Embryonic facial prominence (tissue), 1 donor: Measurements from ENCODE around the gene GPR107.

Experiments used
- DNase-seq: peaks from one replicate; pipeline ENCODE4 v3.0.0-alpha.2; 2016; ENCODE audit errors: extremely low spot score

GPR107 gene

DNA sequence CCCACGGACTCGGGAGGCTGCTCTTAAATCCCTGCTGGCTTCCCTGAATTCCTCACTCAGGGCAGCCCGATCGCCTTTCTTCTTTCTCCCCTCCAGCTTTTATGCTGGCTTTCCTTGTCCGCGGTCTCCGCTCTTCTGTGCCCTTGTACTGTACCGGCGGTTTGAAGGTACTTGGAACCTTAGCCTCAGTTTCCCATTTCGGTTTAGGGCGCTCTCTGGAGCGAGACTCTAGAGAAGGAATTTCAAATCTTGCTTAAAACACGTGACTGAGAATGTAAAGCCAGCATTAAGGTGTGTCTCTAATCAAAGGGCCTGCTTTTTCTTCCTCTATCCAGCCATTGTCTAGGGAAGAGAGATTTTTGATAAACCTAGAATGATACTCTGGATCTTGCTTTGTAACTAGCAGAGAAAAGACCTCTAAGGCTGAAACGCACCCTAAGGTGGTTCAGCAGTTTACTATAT is 650 bp downstream of the GPR107 start:
- no peak for DNase-seq

DNA sequence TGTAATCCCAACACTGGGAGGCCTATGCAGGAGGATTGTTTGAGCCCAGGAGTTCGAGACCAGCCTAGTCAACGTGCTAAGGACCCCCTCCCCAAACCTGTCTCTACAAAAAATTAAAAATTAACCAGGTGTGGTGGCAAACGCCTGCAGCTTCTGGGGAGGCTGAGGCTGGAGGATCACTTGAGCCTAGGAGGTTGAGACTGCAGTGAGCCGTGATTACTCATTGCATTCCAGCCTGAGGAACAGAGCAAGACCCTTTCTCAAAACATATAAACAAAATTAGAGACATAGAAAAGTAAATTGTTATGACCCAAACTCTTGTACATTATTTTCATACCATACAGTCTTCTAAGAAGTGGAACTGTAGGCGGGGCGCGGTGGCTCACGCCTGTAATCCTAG is 1.1 kb downstream of the GPR107 start:
- no peak for DNase-seq

DNA sequence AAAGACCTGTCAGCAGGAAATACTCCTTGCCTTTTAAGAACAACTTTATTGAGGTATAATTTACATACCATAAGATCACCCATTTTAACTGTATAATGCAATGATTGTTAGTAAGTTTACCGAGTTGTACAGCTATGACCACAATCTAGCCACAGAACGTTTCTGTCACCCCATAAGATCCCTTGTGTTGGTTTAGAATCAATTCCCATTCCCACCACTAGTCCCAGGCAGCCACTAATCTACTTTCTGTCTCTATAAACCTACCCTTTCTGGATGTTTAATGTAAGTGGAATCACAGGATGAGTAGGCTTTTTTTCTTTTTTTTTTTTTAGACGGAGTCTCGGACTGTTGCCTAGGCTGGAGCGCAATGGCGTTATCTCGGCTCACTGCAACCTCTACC is 4.4 kb downstream of the GPR107 start:
- no peak for DNase-seq

DNA sequence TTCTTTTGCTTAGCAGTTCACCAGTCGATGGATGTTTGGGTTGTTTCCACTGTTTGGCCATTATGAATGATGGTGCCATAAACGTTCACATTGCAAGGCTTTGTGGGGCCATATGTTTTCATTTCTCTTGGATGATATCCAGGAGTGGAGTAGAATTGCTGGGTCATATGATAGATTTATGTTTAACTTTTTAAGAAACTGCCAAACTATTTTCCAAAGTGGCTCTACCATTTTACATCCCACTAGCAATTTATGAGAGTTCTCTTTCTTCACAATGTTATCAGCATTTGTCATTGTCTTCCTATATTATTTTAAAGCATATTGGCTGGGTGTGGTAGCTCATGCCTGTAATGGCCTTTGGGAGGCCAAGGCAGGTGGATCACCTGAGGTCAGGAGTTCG is 5.2 kb downstream of the GPR107 start:
- DNase-seq, result no peak

DNA sequence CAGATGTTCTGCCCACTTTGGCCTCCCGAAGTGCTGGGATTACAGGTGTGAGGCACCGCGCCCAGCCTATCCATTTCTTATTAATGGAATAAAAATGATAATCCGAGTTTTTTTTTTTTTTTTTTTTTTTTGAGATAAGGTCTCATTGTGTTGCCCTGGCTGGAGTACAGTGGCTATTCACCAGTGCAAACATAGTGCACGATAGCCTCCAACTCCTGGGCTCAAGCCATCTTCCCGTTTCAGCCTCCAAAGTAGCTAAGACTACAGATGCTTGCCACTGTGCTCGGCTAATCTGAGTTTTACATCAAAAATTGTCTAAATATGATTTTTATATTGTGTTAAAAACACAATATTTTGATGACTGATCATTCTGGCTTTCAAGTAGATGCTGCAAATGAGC is 6.6 kb downstream of the GPR107 start:
- no peak for DNase-seq

DNA sequence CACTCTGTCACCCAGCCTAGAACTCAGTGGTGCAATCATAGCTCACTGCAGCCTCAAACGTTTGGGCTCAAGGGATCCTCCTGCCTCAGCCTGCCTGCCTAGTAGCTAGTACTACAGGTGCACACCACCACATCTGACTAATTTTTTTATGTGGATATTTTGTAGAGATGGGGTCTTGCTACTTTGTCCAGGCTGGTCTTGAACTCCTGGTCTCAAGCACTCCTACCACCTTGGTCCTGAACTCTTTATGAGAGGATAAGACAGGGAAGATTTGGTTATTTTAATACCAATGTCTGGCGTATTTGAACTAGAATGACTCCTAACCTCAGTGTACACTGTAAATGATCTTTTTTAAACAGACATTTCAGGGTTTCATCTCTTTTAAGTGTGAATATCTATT is 9.0 kb downstream of the GPR107 start:
- DNase-seq, result no peak

DNA sequence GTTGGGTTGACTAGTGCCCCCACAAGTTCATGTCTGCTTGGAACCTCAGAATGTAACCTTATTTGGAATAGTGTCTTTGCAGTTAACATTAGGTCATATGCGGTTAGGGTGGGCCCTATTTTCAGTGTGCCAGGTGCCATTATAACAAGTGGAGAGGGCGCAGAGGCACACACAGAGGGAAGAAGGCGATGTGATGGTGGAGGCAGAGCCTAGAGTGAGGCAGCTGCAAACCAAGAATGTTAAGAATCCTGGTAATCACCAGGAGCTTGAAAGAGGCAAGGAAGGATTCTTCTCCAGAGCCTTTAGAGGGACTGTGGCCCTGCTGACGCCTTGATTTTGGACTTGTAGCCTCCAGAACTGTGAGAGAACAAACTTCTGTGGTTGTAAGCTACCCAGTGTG is 10.9 kb downstream of the GPR107 start:
- DNase-seq, result no peak

DNA sequence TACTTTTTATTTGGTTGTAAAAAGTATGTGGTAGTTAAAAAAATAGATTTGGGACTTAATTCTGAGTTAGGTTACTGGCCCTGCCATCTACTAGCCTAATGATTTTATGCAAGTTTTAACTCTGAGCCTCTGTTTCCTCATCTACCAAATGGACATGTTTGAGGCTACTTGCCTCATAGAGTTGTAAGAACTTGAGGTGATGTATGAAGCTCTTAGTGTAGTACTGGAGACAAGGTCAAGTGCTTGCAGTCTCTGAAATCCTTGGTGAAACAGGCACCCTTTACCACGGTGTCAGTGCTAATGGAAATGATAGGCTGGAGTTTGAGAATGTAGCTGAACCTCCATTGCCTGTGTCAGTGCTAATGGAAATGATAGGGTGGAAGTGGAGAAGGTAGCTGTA is 15.3 kb downstream of the GPR107 start:
- no peak for DNase-seq

DNA sequence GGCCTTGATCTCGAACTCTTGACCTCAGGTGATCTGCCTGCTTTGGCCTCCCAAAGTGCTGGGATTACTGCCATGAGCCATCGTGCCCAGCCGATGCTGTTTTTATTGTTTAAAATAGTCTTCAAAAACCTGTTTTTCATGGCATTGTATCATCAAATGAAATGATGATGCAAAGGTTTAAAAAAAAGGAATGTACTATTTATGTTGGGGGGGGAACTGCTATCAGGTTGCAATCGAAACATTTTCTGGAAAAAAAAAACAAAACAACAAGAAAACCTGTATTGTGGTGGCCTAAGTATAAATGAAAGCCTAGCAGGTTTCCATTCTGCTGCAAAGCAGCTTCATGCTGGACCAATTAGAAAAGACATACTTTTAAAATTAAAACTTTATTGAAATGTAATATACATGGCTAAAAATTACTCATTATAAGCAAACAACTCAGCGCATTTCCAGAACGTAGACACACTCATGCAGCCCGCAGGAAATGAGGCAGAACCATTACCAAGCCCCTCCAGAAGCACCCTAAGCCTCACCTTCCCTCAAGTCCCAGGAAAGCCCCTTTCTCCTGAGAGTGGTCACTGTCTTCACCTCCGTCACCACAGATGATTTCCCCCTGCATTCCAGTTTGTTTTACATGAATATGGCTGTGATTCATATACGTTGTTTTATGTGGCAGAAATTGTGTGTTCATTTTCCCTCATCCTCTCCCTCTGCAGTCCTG is 19.0 kb downstream of the GPR107 start:
- DNase-seq, result no peak

DNA sequence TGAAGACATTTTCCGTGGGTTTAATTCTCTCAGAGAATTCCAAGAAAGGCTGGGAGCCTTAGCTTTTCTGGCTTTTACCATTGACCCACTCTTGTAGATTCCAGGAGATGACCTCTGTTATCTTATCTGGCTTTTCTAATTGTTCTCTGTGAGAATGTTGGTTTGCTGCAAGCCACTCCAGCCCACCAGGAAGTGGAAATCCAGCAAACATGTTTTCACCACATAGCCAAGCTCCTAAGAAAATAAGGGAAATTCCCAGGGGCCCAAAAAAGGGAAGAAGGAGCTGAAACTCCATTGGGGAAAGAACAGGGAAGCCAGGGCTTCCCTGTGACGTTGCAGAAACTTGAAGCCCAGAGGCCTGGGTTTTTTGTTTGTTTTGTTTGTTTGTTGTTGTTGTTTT is 19.7 kb downstream of the GPR107 start:
- DNase-seq, result no peak

DNA sequence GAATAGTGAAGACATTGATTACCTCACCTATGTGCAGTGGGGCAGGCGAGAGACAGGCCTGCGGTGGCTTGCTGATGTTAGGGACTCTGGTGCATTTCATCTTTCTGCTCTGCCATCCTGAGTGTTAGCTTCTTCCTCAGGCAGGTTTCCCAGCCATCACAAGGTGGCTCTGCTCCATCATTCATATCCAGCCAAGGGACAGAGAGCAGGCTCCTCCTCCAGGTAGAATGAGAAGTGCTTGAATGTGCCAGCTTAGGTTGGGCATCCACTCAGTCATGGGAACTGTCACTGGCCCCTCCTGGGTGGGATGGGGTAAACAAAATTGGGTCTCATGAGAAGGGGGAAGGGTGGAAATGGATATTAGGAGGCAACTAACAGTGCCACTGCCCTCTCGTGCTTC is 24.8 kb downstream of the GPR107 start:
- DNase-seq, result no peak

DNA sequence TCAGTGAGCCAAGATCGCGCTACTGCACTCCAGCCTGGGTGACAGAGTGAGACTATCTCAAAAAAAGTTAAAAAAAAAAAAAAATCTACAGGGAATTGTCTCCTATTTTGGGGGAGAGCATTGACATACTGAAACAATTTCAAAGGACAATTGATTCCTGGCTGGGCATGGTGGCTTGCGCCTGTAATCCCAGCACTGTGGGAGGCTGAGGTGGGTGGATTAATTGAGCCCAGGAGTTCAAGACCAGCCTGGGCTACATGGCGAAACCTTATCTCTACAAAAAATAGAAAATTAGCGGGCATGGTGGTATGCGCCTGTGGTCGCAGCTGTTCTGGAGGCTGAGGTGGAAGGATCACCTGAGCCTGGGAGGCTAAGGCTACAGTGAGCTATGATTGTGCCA is 30.6 kb downstream of the GPR107 start:
- no peak for DNase-seq

DNA sequence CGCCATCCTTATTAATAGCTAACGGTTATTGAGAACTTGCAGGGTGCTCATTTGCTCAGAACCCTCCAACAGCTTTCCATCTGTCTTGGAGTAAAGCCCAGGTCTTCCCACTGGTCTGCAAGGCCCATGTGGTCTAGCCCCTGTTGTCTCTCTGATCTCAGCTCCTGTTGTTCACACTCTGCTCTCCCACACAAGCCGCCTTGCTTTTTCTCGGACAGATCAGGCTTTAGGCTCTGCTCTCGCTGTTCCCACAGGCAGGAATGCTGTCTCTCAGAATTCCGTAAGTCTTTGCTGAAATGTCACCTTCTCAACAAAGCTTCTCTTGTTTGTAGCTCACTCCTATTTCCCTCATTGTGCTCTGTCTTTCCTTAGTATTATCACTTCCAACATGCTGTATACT is 34.3 kb downstream of the GPR107 start:
- no peak for DNase-seq

DNA sequence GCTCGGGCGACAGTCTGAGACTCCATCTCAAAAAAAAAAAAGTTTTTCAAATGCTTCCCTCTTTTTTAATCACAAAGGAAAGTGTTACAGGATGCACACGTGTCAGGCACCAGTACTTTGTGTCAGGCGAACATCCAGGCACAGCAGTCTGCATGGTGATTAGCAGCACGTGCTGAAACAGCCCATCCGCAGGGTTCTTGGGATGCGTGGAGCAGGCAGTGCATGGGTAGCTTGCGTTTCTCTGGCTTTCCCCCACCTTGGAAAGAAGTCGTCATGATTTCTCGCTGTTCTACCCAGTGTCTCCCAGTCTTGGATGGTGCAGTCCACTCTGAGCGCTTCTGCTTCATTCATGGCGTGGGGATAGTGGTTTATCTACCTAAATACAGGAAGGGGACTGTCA is 35.4 kb downstream of the GPR107 start:
- no peak for DNase-seq

DNA sequence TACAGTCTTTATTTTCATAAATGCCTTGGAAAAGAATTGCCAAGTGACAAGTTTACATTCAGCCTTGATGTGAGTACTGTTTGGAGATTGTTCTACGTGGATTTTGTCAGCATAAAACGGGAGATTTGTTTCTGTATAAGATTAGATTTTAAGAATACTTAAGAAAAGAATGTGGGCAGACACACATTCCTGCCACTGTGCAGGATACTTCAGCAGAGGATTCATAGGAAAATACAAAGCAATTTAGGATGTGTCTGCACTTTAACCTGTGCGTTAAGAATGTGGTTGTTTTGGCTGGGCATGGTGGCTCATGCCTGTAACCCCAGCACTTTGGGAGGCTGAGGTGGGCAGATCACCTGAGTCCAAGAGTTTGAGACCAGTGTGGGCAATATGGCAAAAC is 37.2 kb downstream of the GPR107 start:
- DNase-seq, result no peak

DNA sequence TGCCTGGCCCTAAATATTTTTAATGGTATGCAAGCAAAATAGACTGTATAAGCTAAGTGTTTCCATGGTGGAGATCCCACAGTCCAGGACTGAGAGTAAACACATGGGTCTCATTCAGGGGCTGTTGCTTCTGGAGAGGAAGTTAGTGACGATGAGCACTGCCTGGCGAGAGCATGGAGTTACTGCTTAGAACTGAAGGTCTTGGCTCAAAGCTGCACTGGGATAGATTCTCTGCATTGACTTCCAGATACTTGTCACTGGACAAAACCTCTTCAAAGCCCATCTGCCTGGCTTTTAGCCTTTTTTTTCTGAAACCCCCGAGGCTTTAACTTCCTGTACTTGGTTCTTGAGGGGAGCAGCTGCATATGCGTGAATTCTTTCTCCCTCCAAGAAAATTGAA is 39.2 kb downstream of the GPR107 start:
- no peak for DNase-seq

DNA sequence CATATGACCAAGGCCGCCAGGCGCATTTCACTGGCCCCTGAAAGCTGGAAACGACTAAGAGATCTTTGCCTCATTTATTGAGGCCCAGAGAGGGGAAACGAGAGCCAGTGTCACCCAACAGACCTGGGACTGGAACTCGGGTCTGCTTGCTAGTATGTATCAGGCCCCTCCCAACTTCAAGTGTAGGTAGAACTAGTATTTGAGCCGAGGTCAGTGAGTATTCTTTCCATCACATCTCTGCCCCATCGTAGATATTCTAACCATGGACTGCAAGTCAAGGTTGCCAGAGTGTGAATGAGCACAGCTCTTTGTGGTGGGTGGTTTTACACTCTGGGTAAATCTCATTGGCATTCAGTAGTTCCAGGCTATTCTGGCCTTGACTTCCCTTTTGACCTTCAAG is 42.2 kb downstream of the GPR107 start:
- no peak for DNase-seq

DNA sequence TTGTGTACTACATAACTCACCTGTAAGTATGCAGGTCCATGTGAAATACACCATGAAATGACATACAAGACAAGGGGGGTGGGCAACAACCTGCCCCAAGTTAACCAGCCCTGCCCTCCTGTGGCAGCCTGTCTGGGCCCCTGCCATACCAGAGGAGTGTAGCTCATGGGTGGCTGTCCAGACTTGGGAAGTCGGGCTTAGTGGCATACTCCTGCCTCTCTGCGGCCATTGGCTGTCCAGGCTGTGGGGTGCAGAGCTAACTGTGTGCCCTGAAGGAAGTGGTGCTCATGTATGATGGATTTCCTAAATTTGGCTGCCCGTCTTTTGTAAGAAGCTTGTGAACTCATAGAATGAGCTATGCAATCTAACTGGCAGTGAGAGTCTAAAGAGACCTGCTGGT is 47.0 kb downstream of the GPR107 start:
- DNase-seq, result no peak

DNA sequence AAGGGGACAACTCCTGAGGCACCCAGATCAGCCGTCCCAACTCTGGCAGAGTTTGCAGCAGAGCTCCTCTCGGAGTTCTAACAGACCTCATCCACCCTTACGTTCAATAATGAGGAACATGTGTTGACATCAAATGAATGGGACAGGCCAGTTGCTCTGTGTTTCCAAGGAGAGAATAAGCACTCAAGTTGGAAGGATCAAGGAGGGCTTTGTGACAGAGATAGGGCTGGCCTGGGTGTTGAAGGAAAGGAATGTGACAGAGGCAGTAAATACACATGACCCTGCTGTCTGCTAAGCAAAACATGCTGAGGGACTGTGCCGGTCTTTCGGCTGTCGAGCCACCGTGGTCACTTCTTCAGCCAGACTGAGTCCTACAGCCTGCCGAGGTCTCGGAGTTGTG is 48.2 kb downstream of the GPR107 start:
- DNase-seq, result no peak

DNA sequence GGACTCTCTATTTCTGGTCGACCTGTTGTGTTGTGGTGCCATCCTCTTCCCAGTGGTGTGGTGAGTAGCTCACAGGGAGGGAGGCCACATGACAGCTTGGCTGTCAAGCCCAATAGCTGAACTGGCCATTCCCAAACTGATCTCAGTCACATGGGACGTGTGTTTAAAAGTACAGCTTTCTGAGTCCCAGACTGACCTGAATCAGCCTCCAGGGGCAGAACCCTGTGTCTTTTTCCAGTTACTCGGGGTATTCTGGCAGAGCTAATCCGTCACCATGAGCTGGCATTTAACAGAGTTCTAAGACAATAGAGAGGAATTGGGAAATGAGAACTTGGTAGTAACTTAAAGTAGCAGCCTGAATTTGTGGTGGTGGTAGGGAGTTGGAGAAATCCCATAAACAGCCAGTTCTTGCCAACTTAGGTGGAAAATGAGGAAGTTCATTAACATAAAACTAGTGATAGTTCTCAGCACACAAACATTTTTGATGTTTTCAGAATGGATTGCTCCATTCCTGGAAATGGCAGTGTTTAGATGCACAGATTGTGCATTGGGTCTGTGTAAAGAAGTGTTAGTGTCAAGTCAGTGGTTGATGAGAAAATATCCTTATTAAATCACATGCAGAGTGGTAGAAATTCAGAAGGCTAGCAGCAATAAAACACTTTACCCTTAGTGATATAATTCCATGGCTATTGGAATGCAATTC is 50.9 kb downstream of the GPR107 start:
- no peak for DNase-seq

DNA sequence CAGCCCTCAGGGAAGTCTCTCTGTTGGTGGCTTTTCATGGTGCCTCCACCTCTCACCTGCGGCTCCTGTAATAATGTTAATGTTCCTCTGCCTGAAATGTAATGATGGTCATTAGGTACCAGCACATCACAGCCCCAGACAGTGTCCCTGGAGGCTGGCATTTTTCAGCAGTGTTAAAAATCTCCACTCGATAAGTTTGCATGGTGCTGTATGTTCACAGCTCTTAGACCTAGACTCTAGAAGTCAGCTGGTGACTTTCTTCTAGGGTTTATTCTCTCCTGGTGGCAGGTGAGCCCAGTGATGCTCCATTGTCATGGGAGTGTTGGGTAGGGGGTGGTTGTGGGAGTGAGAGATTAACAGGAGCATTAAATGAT is 53.1 kb downstream of the GPR107 start:
- no peak for DNase-seq

DNA sequence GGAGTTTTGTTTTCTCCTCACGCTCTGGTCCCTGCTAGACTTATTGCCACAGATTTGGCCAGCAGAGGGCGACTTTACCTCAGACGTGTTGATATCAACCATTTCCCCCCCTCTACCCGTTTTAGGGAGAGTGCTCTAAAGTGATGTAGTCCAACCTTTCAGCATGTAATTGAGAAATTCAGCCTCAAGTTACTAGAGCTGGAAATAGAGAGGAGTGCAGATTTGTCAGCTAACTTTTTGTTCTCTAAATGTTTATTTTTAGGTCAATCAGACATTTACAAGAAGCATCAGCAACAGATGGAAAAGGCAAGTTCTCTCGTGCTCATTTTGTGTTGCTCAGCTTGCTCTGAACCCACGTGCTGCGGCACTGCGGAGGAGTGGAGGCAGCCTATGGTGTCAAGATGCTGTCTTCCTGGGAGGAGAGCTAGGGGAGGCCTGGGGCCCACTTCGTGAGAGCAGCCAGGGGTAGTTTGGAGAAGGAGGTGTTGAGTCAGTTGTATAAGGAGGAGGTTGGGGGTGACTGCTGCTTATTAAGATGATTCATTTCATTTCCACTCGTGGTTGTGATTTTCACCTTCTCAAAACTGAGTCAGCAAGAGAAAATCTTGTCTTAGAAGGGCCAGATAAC is 53.6 kb downstream of the GPR107 start:
- peak; percentile 48 for DNase-seq

DNA sequence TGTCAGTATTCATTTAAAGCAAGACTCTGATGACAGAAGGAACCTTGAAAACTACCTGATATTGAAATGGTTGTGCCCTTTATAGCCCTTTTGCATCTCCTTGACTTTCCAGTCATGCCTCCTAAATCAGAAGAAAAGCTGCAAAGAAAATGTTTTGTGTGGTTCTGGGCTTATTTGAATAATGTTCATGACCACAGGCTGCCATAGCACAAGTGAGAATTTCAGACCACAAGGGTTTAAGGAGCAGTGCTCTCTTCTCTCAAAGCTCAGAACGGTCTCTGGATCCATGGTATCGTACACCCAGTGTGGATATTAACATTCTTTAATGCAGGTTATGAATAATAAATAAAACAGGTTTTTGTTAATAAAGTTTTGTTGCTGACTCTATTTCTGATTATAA is 54.2 kb downstream of the GPR107 start:
- no peak for DNase-seq
